WERI-Rb-1 (cell line): ENCODE data around the gene ZNF627.
A peak's percentile ranks its signal among the peaks of the same experiment; 100 is the strongest.

Source experiments
- DNase-seq: peaks from one replicate; pipeline ENCODE4 v3.0.0-alpha.2; 2020
- H3K27ac ChIP-seq: fragments of 250-450 bp; sonication (Bioruptor Pico); 2 replicates; pipeline ENCODE4 v1.5.1; 2020; ENCODE audit warnings: mild to moderate bottlenecking, moderate library complexity
- H3K27me3 ChIP-seq: fragments of 250-450 bp; sonication (Bioruptor Pico); 2 replicates; pipeline ENCODE4 v1.5.1; 2021; ENCODE audit warnings: mild to moderate bottlenecking, low read depth, moderate library complexity; ENCODE audit not compliant: insufficient read depth, severe bottlenecking
- H3K36me3 ChIP-seq: fragments of 250-450 bp; sonication (Bioruptor Pico); 2 replicates; pipeline ENCODE4 v1.5.1; 2020; ENCODE audit warnings: mild to moderate bottlenecking, moderate library complexity
- H3K4me3 ChIP-seq: 2 replicates; pipeline ENCODE4 v1.5.1; 2011; ENCODE audit warnings: low read depth, mild to moderate bottlenecking, control low read depth, low read length
- H3K9me3 ChIP-seq: fragments of 250-450 bp; sonication (Bioruptor Pico); 2 replicates; pipeline ENCODE4 v1.5.1; 2021; ENCODE audit warnings: mild to moderate bottlenecking, moderate library complexity; ENCODE audit not compliant: severe bottlenecking
- CTCF ChIP-seq: IDR thresholded peaks from 2 replicates; pipeline ENCODE4 v1.5.1; 2011; ENCODE audit warnings: low read depth, mild to moderate bottlenecking, control low read depth, inconsistent platforms, low read length

ZNF627 gene

GRCh38 chr19:11639245-11639601, 41.9 kb downstream of the ZNF627 start:
- Histone ChIP-seq H3K9me3 (no peaks in the 10 kb centered on the region), H3K27me3 (no peaks in the 10 kb centered on the region), H3K27ac (peak overlapping the region; percentile 89), H3K4me3 (peak overlapping the region; percentile 100), H3K36me3 (peaks cover 4% of the 10 kb centered on the region)
- no peak for DNase-seq
- TF ChIP-seq CTCF = no peak

- peak; percentile 98 for DNase-seq
- Histone ChIP-seq H3K9me3 (no peaks in the 10 kb centered on the region), H3K27ac (peak overlapping the region; percentile 89), H3K27me3 (no peaks in the 10 kb centered on the region), H3K36me3 (peaks cover 10% of the 10 kb centered on the region), H3K4me3 (peak overlapping the region; percentile 100)
- no peak for TF ChIP-seq CTCF
Measured at GRCh38 chr19:11639602-11640471, 42.6 kb downstream of the ZNF627 start.

GRCh38 chr19:11641244-11641643, 44.0 kb downstream of the ZNF627 start:
- H3K9me3 ChIP-seq = no peaks in the 10 kb centered on the region
- no peak overlapping the region for H3K27ac ChIP-seq
- DNase-seq = no peak
- H3K36me3 ChIP-seq = peaks cover 13% of the 10 kb centered on the region
- H3K27me3 ChIP-seq = no peaks in the 10 kb centered on the region
- H3K4me3 ChIP-seq = no peak overlapping the region
- no peak for TF ChIP-seq CTCF

DNA sequence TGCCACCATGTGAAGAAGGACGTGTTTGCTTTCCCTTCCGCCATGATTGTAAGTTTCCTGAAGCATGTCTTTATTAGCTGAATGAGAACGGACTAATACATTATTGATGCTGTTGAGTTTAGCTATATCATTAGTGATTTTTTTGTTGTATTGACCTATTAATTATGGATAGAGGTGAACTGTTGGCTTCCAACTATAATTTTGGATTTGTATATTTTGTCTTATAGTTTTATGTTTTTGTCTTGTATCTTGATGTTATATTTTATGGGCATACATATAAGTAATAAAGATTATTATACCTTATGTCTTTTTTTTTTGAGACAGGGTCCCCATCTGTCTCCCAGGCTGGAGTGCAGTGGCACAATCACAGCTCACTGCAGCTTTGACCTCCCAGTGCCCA, 45.6 kb downstream of the ZNF627 start:
- DNase-seq = no peak
- H3K27ac ChIP-seq = no peak overlapping the region
- H3K36me3 ChIP-seq = peaks cover 20% of the 10 kb centered on the region
- no peaks in the 10 kb centered on the region for H3K9me3 ChIP-seq
- no peaks in the 10 kb centered on the region for H3K27me3 ChIP-seq
- TF ChIP-seq CTCF = no peak
- no peak overlapping the region for H3K4me3 ChIP-seq

GRCh38 chr19:11649941-11650340, 52.7 kb downstream of the ZNF627 start:
- Histone ChIP-seq H3K36me3 (peaks cover 72% of the 10 kb centered on the region), H3K27me3 (no peaks in the 10 kb centered on the region), H3K27ac (no peak overlapping the region), H3K4me3 (no peak overlapping the region), H3K9me3 (peaks cover 8% of the 10 kb centered on the region)
- no peak for DNase-seq
- TF ChIP-seq CTCF = no peak

- Histone ChIP-seq H3K36me3 (peaks cover 79% of the 10 kb centered on the region), H3K27ac (no peak overlapping the region), H3K27me3 (no peaks in the 10 kb centered on the region), H3K4me3 (no peak overlapping the region), H3K9me3 (peaks cover 8% of the 10 kb centered on the region)
- no peak for DNase-seq
- TF ChIP-seq CTCF = no peak
Measured at GRCh38 chr19:11651062-11651461, 53.8 kb downstream of the ZNF627 start.
